Glutamatergic neuron (in vitro differentiated cells): ENCODE data around the gene PCP2. TPM values are rescaled to one million over a fixed set of nuclear protein-coding genes. Genes with fewer than 3 reads are reported as not detected.

Experiments used
- DNase-seq: peaks from one replicate; pipeline ENCODE4 v3.0.0; 2022
- H3K27ac Mint-ChIP-seq: one replicate; pipeline ENCODE4 v1.8.0; 2020; ENCODE audit warnings: mild to moderate bottlenecking, mixed read lengths, inconsistent platforms; ENCODE audit not compliant: unreplicated experiment
- H3K27me3 Mint-ChIP-seq: one replicate; pipeline ENCODE4 v1.8.0; 2020; ENCODE audit warnings: mild to moderate bottlenecking, moderate library complexity, mixed read lengths, inconsistent platforms; ENCODE audit not compliant: unreplicated experiment
- H3K36me3 Mint-ChIP-seq: one replicate; pipeline ENCODE4 v1.8.0; 2020; ENCODE audit warnings: mild to moderate bottlenecking, mixed read lengths, inconsistent platforms; ENCODE audit not compliant: unreplicated experiment
- H3K4me1 Mint-ChIP-seq: one replicate; pipeline ENCODE4 v1.8.0; 2020; ENCODE audit warnings: mild to moderate bottlenecking, low read depth, mixed read lengths, inconsistent platforms; ENCODE audit not compliant: unreplicated experiment
- H3K4me3 Mint-ChIP-seq: one replicate; pipeline ENCODE4 v1.8.0; 2020; ENCODE audit warnings: mild to moderate bottlenecking, mixed read lengths, inconsistent platforms; ENCODE audit not compliant: unreplicated experiment
- H3K9me3 Mint-ChIP-seq: one replicate; pipeline ENCODE4 v1.8.0; 2020; ENCODE audit warnings: mild to moderate bottlenecking, moderate library complexity, mixed read lengths, inconsistent platforms; ENCODE audit not compliant: unreplicated experiment
- total RNA-seq: library from RNA; stranded (reverse); fragmentation: NEBNext Ultra II Directional; extraction: Animal tissue kit (Norgen Biotek cat#: 25700); gene quantifications from one replicate; pipeline ENCODE4 v1.2.1, GENCODE V29; 2021; ENCODE audit not compliant: unreplicated experiment
- TF ChIP-seq, protein P1 (sequence below): fragments of 200-600 bp; sonication (generic); IDR thresholded peaks from one replicate; pipeline ENCODE4 v1.5.0; 2021; ENCODE audit not compliant: partially characterized antibody, unreplicated experiment

Gene PCP2
- total RNA-seq, 1 donor from 2014 or later, result not detected

DNA sequence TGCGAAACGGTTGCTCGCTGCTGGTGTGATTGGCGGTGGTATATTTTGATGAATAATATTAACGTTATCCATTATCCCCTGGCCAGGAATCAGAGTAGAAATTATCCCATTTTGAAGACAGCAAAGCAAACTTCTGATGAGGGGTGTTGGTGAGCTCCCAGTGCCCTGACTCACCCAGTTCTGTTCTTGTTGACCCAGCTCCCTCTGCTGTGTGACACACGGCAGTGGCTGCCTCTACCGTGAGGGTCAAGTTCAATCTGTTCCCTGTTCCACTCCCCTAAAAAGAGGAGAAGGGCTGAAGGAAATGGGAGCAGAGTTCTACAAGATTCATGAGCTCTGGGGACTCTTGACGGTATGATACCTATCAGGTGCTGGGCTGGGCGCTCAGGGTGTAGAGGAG, 35.8 kb downstream of the PCP2 start:
- Mint-ChIP-seq H3K4me3 (peak overlapping the region; percentile 84), H3K9me3 (peaks cover 6% of the 10 kb centered on the region), H3K4me1 (peaks cover 9% of the 10 kb centered on the region), H3K27ac (no peak overlapping the region), H3K36me3 (no peaks in the 10 kb centered on the region), H3K27me3 (peaks cover 17% of the 10 kb centered on the region)
- TF ChIP-seq, protein P1, sequence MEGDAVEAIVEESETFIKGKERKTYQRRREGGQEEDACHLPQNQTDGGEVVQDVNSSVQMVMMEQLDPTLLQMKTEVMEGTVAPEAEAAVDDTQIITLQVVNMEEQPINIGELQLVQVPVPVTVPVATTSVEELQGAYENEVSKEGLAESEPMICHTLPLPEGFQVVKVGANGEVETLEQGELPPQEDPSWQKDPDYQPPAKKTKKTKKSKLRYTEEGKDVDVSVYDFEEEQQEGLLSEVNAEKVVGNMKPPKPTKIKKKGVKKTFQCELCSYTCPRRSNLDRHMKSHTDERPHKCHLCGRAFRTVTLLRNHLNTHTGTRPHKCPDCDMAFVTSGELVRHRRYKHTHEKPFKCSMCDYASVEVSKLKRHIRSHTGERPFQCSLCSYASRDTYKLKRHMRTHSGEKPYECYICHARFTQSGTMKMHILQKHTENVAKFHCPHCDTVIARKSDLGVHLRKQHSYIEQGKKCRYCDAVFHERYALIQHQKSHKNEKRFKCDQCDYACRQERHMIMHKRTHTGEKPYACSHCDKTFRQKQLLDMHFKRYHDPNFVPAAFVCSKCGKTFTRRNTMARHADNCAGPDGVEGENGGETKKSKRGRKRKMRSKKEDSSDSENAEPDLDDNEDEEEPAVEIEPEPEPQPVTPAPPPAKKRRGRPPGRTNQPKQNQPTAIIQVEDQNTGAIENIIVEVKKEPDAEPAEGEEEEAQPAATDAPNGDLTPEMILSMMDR, result no peak
- DNase-seq, result no peak

DNA sequence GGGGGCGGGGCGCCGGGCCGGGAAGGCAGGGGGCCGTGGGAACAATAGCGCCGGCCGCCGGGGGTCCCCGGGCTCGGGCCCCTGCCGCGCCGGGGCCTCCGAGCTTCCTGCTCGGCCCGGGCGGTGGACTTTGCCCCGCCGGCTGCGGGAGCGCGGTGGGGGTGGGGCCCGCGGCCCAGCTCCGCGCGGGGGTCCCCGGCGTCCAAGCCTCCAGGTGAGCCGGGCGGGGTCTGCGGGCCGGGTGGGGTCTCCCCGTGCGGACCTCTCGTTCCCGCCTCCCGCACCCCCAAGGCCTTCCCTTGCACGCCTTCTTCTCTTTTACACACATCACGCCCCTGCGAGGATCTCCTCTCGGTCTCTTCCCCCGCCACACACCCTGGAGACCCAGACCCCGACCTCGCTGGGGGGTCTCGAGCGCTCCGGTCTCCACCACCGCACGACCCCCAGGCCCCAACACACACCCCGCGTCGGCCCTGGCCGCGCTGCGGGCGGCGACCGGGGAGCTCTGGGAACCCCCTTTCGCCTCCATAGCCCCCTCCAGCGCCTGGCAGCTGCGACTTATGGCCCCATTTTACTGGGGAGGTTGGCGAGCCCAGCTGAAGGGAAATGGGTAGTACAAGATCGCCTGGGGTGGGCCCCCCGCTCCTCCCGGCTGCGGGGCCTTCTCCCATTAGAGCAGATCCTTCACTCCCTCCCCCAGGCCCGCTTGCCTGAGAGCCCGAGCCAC, 37.1 kb downstream of the PCP2 start:
- peaks cover 13% of the 10 kb centered on the region for H3K27me3 Mint-ChIP-seq
- H3K27ac Mint-ChIP-seq, result no peak overlapping the region
- DNase-seq, result no peak
- H3K4me3 Mint-ChIP-seq, result peak overlapping the region; percentile 84
- H3K36me3 Mint-ChIP-seq, result no peaks in the 10 kb centered on the region
- H3K4me1 Mint-ChIP-seq, result peaks cover 9% of the 10 kb centered on the region
- TF ChIP-seq, protein P1, result no peak
- peaks cover 6% of the 10 kb centered on the region for H3K9me3 Mint-ChIP-seq

GRCh38 chr19:7595466-7596133, 37.9 kb downstream of the PCP2 start, which contains the start of gene CAMSAP3:
CAMSAP3 (plus strand) TSS chr19:7595863; CDS start chr19:7596003, 140 bp downstream.
- peaks cover 13% of the 10 kb centered on the region for H3K27me3 Mint-ChIP-seq
- peak within 1 kb of the TSS; percentile 36 for H3K27ac Mint-ChIP-seq
- H3K9me3 Mint-ChIP-seq, result peaks cover 6% of the 10 kb centered on the region
- H3K4me1 Mint-ChIP-seq, result peaks cover 9% of the 10 kb centered on the region
- no peaks in the 10 kb centered on the region for H3K36me3 Mint-ChIP-seq
- peak; percentile 74 for DNase-seq
- peak within 1 kb of the TSS; percentile 84 for H3K4me3 Mint-ChIP-seq
- TF ChIP-seq, protein P1, result no peak

- peaks cover 6% of the 10 kb centered on the region for H3K9me3 Mint-ChIP-seq
- H3K4me3 Mint-ChIP-seq, result no peak overlapping the region
- no peak for DNase-seq
- peaks cover 2% of the 10 kb centered on the region for H3K4me1 Mint-ChIP-seq
- no peak overlapping the region for H3K27ac Mint-ChIP-seq
- TF ChIP-seq, protein P1, result no peak
- no peaks in the 10 kb centered on the region for H3K36me3 Mint-ChIP-seq
- peaks cover 7% of the 10 kb centered on the region for H3K27me3 Mint-ChIP-seq
Measured at GRCh38 chr19:7590256-7590655, 43.3 kb downstream of the PCP2 start.

DNA sequence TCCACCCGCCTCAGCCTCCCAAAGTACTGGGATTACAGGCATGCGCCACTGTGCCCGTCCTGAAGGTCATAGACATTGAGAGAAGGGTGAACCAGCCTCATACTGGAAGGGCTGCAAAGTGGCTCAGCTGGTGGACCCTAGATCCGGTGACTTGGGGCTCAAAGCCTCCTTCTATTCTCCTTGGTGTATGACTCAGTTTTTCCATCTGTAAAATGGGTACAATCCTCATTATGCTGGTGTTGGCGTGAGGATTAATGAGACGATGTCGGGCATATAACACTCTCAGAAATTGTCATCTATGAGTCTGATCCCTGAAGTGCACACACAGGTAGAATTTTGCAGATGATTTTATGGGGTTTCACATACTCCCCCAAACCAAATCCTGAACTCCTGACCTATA, 43.7 kb downstream of the PCP2 start:
- H3K27me3 Mint-ChIP-seq, result peaks cover 5% of the 10 kb centered on the region
- TF ChIP-seq, protein P1, result no peak
- DNase-seq, result no peak
- no peak overlapping the region for H3K4me3 Mint-ChIP-seq
- H3K36me3 Mint-ChIP-seq, result no peaks in the 10 kb centered on the region
- H3K4me1 Mint-ChIP-seq, result no peaks in the 10 kb centered on the region
- H3K27ac Mint-ChIP-seq, result no peak overlapping the region
- H3K9me3 Mint-ChIP-seq, result peaks cover 4% of the 10 kb centered on the region
